Tibial artery (tissue), 4 donors: ENCODE results near the gene TTC23.

Experiments
- DNase-seq, 2 donors: peaks; one replicate each; pipeline ENCODE4 v3.0.0-alpha.2; 2019
- H3K27ac ChIP-seq, 2 donors: fragments of 200-600 bp; sonication (generic) in 1 of 2; 1 replicate in 1 of 2; 2 replicates in 1 of 2; pipeline ENCODE4 v1.5.1; 2018 to 2019; ENCODE audit warnings: mild to moderate bottlenecking in 1 of 2
- H3K27me3 ChIP-seq, 2 donors: fragments of 200-600 bp; sonication (generic) in 1 of 2; one replicate each; pipeline versions ENCODE4 v1.5.1 to v1.6.0; 2016 to 2019
- H3K36me3 ChIP-seq, 3 donors: fragments of 200-600 bp; sonication (generic) in 2 of 3; one replicate each; pipeline ENCODE4 v1.5.1; 2016 to 2019; ENCODE audit warnings: mild to moderate bottlenecking in 2 of 3
- H3K4me1 ChIP-seq, 4 donors: fragments of 200-600 bp; sonication (generic) in 2 of 4; 1 replicate in 3 of 4; 2 replicates in 1 of 4; pipeline ENCODE4 v1.5.1; 2016 to 2019
- H3K4me3 ChIP-seq, 2 donors: fragments of 200-600 bp; sonication (generic) in 1 of 2; 1 replicate in 1 of 2; 2 replicates in 1 of 2; pipeline ENCODE4 v1.5.1; 2018 to 2019; ENCODE audit warnings: mild to moderate bottlenecking in 2 of 2
- H3K9me3 ChIP-seq, 3 donors: fragments of 200-600 bp; sonication (generic) in 1 of 3; one replicate each; pipeline ENCODE4 v1.5.1; 2016 to 2019
- CTCF ChIP-seq, 2 experiments: fragments of 200-600 bp in 1 of 2; fragments of 450-650 bp in 1 of 2; IDR thresholded peaks; one replicate each; pipeline ENCODE4 v1.5.1; 2017 to 2019; ENCODE audit warnings: antibody characterized with exemption in 2 of 2, mild to moderate bottlenecking in 1 of 2, moderate library complexity in 1 of 2
- intact Hi-C: fragments of 100-400 bp; cut with DNase I; formaldehyde crosslinking; loops from one replicate; pipeline ENCODE4 v1.15.0; 2023; ENCODE audit warnings: low total_unique reads

TTC23 gene

GRCh38 chr15:99174567-99175395, 74.6 kb downstream of the TTC23 start:
- Histone ChIP-seq H3K9me3 (no peaks in the 10 kb centered on the region), H3K27ac (peak overlapping the region; percentile 92 to 98), H3K27me3 (no peaks in the 10 kb centered on the region), H3K4me3 (no peak overlapping the region), H3K36me3 (no peaks in the 10 kb centered on the region), H3K4me1 (peaks cover 0 to 58% (median 29%) of the 10 kb centered on the region in 4 donors)
- no peak for DNase-seq
- TF ChIP-seq CTCF (IDR thresholded peaks at IDR 0.05), result no peak
- intact Hi-C loops, result no loop called here

- no peaks in the 10 kb centered on the region for H3K36me3 ChIP-seq
- intact Hi-C loops, result no loop called here
- peak overlapping the region; percentile 92 to 98 for H3K27ac ChIP-seq
- no peak overlapping the region for H3K4me3 ChIP-seq
- no peaks in the 10 kb centered on the region for H3K9me3 ChIP-seq
- H3K4me1 ChIP-seq, result peaks cover 0 to 72% (median 42%) of the 10 kb centered on the region in 4 donors
- no peak for TF ChIP-seq CTCF (IDR thresholded peaks at IDR 0.05)
- no peak for DNase-seq
- H3K27me3 ChIP-seq, result no peaks in the 10 kb centered on the region
Observed at GRCh38 chr15:99172989-99173388, 76.4 kb downstream of the TTC23 start.

GRCh38 chr15:99172171-99172570, 77.2 kb downstream of the TTC23 start:
- no peak for DNase-seq
- Histone ChIP-seq H3K36me3 (no peaks in the 10 kb centered on the region), H3K27me3 (no peaks in the 10 kb centered on the region), H3K27ac (peak overlapping the region; percentile 92 to 98), H3K4me3 (no peak overlapping the region), H3K4me1 (peaks cover 0 to 81% (median 48%) of the 10 kb centered on the region in 4 donors), H3K9me3 (no peaks in the 10 kb centered on the region)
- TF ChIP-seq CTCF (IDR thresholded peaks at IDR 0.05), result no peak
- intact Hi-C loops, result no loop called here

- H3K9me3 ChIP-seq, result no peaks in the 10 kb centered on the region
- no peak overlapping the region for H3K4me3 ChIP-seq
- peaks cover 0 to 84% (median 52%) of the 10 kb centered on the region in 4 donors for H3K4me1 ChIP-seq
- peaks cover 0 to 4% (median 0%) of the 10 kb centered on the region in 3 donors for H3K36me3 ChIP-seq
- no peak for DNase-seq
- intact Hi-C loops, result no loop called here
- TF ChIP-seq CTCF (IDR thresholded peaks at IDR 0.05), result peak; percentile 32 to 34
- no peaks in the 10 kb centered on the region for H3K27me3 ChIP-seq
- H3K27ac ChIP-seq, result peak overlapping the region; percentile 92 to 98
Observed at GRCh38 chr15:99170476-99171065, 78.8 kb downstream of the TTC23 start.

GRCh38 chr15:99169769-99170311, 79.5 kb downstream of the TTC23 start:
- Histone ChIP-seq H3K4me3 (no peak overlapping the region), H3K4me1 (peaks cover 0 to 77% (median 45%) of the 10 kb centered on the region in 4 donors), H3K27me3 (no peaks in the 10 kb centered on the region), H3K27ac (peak overlapping the region; percentile 92 to 98), H3K36me3 (peaks cover 0 to 4% (median 0%) of the 10 kb centered on the region in 3 donors), H3K9me3 (no peaks in the 10 kb centered on the region)
- no peak for TF ChIP-seq CTCF (IDR thresholded peaks at IDR 0.05)
- peak; percentile 61 to 91 for DNase-seq
- intact Hi-C loops, result loop anchor here (5.0 kb wide), 2 partner anchors 48 to 63 kb away; partner anchors contain the start of gene SYNM
